Progenitor cell of endocrine pancreas (in vitro differentiated cells): ENCODE data around the gene SLC25A53. TPM values are rescaled to one million over a fixed set of nuclear protein-coding genes. Genes with fewer than 3 reads are reported as not detected.

Experiments used
- DNase-seq: peaks from one replicate; pipeline ENCODE4 v3.0.0; 2021; ENCODE audit warnings: low spot score; ENCODE audit not compliant: unreplicated experiment
- H3K27ac Mint-ChIP-seq: 2 replicates; pipeline ENCODE4 v1.8.0; 2021; ENCODE audit warnings: mild to moderate bottlenecking, moderate library complexity, mixed read lengths
- H3K27me3 Mint-ChIP-seq: 2 replicates; pipeline ENCODE4 v1.8.0; 2021; ENCODE audit warnings: mixed read lengths
- H3K36me3 Mint-ChIP-seq: 2 replicates; pipeline ENCODE4 v1.8.0; 2022; ENCODE audit warnings: mixed read lengths; ENCODE audit not compliant: insufficient read depth
- H3K4me1 Mint-ChIP-seq: 2 replicates; pipeline ENCODE4 v1.8.0; 2021; ENCODE audit warnings: low read depth, mixed read lengths
- H3K4me3 Mint-ChIP-seq: 2 replicates; pipeline ENCODE4 v1.8.0; 2021; ENCODE audit warnings: low read depth, mild to moderate bottlenecking, moderate library complexity, mixed read lengths
- H3K9me3 Mint-ChIP-seq: 2 replicates; pipeline ENCODE4 v1.8.0; 2021; ENCODE audit warnings: low read depth, mixed read lengths
- total RNA-seq: library from RNA; stranded (reverse); gene quantifications from 2 replicates; pipeline ENCODE4 v1.2.1, GENCODE V29; 2021
- TF ChIP-seq, protein P1 (sequence below): fragments of 200-600 bp; sonication (generic); IDR thresholded peaks from one replicate; pipeline ENCODE4 v1.5.0; 2021; ENCODE audit warnings: antibody characterized with exemption, mild to moderate bottlenecking; ENCODE audit not compliant: unreplicated experiment

SLC25A53 gene
- total RNA-seq, 1 donor from 2014 or later = 10.0 TPM

DNA sequence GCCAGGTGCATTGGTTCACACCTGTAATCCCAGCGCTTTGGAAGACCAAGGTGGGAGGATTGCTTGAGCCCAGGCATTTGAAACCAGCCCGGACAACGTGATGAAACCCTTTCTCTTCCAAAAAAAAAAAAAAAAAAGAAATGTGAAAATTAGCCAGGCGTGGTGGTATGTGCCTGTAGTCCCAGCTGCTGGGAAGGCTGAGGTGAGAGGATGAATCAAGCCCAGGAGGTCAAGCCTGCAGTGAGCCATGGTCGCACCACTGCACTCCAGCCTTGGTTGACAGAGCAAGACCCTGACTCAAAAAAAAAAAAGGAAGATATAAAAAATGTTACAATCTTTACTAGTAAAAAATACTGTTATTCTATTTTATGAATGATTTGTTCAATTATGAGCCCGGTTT, 15.3 kb upstream of the SLC25A53 start:
- H3K27ac Mint-ChIP-seq = no peak overlapping the region
- no peak for DNase-seq
- H3K27me3 Mint-ChIP-seq = no peaks in the 10 kb centered on the region
- peaks cover 11% of the 10 kb centered on the region for H3K4me1 Mint-ChIP-seq
- TF ChIP-seq, protein P1, sequence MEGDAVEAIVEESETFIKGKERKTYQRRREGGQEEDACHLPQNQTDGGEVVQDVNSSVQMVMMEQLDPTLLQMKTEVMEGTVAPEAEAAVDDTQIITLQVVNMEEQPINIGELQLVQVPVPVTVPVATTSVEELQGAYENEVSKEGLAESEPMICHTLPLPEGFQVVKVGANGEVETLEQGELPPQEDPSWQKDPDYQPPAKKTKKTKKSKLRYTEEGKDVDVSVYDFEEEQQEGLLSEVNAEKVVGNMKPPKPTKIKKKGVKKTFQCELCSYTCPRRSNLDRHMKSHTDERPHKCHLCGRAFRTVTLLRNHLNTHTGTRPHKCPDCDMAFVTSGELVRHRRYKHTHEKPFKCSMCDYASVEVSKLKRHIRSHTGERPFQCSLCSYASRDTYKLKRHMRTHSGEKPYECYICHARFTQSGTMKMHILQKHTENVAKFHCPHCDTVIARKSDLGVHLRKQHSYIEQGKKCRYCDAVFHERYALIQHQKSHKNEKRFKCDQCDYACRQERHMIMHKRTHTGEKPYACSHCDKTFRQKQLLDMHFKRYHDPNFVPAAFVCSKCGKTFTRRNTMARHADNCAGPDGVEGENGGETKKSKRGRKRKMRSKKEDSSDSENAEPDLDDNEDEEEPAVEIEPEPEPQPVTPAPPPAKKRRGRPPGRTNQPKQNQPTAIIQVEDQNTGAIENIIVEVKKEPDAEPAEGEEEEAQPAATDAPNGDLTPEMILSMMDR = no peak
- peaks cover 3% of the 10 kb centered on the region for H3K9me3 Mint-ChIP-seq
- peaks cover 6% of the 10 kb centered on the region for H3K36me3 Mint-ChIP-seq
- H3K4me3 Mint-ChIP-seq = no peak overlapping the region

DNA sequence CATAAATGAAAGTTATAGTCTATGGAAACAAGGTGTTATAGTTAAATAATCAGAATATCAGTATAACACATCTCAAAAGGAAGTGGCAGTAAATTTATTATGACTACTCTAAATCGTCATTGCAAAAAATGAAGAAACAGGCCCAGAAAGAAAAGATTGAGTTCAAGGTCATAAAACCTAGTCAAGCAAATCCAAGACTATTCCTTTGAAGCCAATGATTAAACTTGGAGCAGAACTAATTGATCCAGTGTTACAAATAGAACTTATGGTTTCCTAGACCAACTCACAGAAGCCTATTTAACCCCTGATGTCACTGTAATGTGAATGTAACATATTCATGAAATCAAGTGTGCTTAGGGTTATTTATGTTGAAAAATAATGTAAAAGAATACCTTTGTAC, 11.3 kb upstream of the SLC25A53 start:
- peaks cover 11% of the 10 kb centered on the region for H3K4me1 Mint-ChIP-seq
- DNase-seq = no peak
- TF ChIP-seq, protein P1 = no peak
- H3K36me3 Mint-ChIP-seq = peaks cover 4% of the 10 kb centered on the region
- H3K27ac Mint-ChIP-seq = no peak overlapping the region
- H3K4me3 Mint-ChIP-seq = peak overlapping the region; percentile 70
- no peaks in the 10 kb centered on the region for H3K27me3 Mint-ChIP-seq
- H3K9me3 Mint-ChIP-seq = peaks cover 4% of the 10 kb centered on the region

DNA sequence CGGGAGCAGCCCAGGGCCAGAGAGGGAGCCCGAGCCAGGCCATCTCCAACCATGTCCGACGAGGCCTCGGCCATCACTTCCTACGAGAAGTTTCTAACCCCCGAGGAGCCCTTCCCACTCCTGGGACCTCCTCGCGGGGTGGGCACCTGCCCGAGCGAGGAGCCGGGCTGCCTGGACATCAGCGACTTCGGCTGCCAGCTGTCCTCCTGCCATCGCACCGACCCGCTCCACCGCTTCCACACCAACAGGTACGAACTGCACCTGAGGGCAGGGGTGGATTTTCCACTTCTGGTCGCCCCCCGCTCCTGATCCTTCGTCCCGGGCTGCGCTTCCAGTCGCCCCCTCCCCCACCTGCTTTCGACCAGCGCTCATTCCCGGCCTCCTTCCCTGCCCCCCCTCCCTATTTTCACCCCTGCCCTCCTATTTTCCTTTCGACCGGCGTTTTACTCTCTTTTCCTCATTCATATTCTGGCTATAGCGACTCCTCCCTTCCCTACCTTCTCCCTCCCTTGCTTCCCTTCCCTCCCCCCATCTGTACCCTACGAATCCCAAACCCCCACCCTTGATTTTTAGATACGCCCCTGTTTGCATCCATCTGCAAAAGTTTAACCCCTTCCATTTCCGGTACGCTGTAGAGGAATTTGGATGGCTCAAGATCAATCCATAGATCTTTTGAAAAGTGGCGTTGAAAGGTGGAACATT, 10.1 kb upstream of the SLC25A53 start:
- peaks cover 4% of the 10 kb centered on the region for H3K36me3 Mint-ChIP-seq
- H3K4me1 Mint-ChIP-seq = peaks cover 11% of the 10 kb centered on the region
- H3K9me3 Mint-ChIP-seq = peaks cover 8% of the 10 kb centered on the region
- DNase-seq = no peak
- TF ChIP-seq, protein P1 = no peak
- H3K4me3 Mint-ChIP-seq = peak overlapping the region; percentile 70
- no peak overlapping the region for H3K27ac Mint-ChIP-seq
- no peaks in the 10 kb centered on the region for H3K27me3 Mint-ChIP-seq

- H3K27ac Mint-ChIP-seq = peak within 1 kb of the TSS; percentile 74
- TF ChIP-seq, protein P1 = peak; percentile 68
- H3K4me3 Mint-ChIP-seq = peak within 1 kb of the TSS; percentile 74
- peak; percentile 77 for DNase-seq
- no peaks in the 10 kb centered on the region for H3K27me3 Mint-ChIP-seq
- peaks cover 4% of the 10 kb centered on the region for H3K36me3 Mint-ChIP-seq
- peaks cover 11% of the 10 kb centered on the region for H3K4me1 Mint-ChIP-seq
- peaks cover 8% of the 10 kb centered on the region for H3K9me3 Mint-ChIP-seq
These were observed 9.3 kb upstream of the SLC25A53 start, which contains the start of gene FAM199X for GRCh38 chrX:104165894-104166734. Gene FAM199X (plus strand): TSS chrX:104166453. CDS start chrX:104166786, 333 bp downstream.

DNA sequence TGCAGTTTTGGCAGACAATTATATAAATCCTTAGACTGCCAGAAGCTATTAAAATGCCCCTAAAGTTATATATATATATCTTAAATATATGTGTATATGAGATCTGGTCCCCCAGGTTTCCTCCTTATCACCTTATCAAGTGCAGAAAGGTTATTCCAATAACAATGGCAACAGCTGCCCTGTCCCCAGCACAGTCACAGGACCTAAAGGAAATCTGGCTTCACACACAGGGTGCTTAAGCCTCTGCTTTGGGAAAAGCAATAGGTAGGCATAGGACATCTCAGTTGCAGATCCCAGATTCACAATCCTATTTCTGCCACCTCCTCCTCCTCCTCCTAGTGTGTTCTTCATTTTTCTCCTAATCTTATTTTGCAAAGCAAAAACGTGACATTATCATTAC, 5.8 kb downstream of the SLC25A53 start:
- TF ChIP-seq, protein P1 = no peak
- Mint-ChIP-seq H3K27ac (no peak overlapping the region), H3K4me1 (peaks cover under 1% of the 10 kb centered on the region), H3K27me3 (no peaks in the 10 kb centered on the region), H3K36me3 (no peaks in the 10 kb centered on the region), H3K9me3 (peaks cover 9% of the 10 kb centered on the region), H3K4me3 (no peak overlapping the region)
- DNase-seq = no peak
